Measurements from ENCODE around the gene RCL1. TPM values are rescaled to one million over a fixed set of nuclear protein-coding genes. Genes with fewer than 3 reads are reported as not detected.

Gene RCL1
- polyA plus RNA-seq, 1 experiment = 5.1 TPM

DNA sequence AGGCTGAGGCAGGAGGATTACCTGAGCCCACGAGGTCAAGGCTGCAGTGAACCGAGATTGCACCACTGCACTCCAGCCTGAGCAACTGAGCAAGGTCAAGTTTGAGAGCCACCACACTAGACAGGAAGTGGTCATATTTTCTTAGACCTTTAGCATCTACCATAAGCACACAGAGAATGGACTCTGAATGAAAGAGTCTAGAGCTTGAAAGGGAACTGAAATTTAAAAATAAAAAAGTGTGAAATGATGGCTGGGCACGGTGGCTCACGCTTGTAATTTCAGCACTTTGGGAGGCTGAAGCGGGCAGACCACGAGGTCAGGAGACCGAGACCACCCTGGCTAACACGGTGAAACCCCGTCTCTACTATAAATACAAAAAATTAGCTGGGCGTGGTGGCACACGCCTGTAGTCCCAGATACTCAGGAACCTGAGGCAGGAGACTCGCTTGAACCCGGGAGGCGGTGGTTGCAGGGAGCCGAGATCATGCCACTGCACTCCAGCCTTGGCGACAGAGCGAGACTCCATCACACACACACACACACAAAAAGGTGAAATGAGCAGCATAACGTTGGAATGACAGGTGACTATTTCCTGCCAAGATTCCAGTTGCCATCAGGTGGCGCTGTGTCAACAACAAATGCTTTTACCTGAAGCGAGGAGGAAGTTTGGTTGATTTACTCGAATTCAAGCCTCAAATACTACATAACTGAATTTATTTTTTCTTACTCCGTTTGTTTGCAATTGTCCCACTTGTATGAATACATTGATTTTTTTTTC lies 30.4 kb upstream of the RCL1 start:
- DNase-seq (ENCODE audit: low read depth) = no peak
- Histone ChIP-seq H3K27me3 (ENCODE audit: control insufficient read depth, insufficient read depth, low read length) (no peaks in the 10 kb centered on the region), H3K4me3 (ENCODE audit: low read depth, low read length) (no peak overlapping the region), H3K36me3 (ENCODE audit: control insufficient read depth, insufficient read depth, low read length) (no peaks in the 10 kb centered on the region)
- CTCF ChIA-PET = interaction anchor here (0.6 to 8.5 kb wide), 21 partner anchors 8 to 1307 kb away, joined by 3 to 154 read pairs (median 5); partner anchors contain the start of genes JAK2 and RCL1
- POLR2A ChIA-PET = no interaction called here
- peak; percentile 74 for TF ChIP-seq CTCF (IDR thresholded peaks at IDR 0.05; ENCODE audit: insufficient read depth, low read depth, low read length)

- no peak for TF ChIP-seq CTCF (IDR thresholded peaks at IDR 0.05; ENCODE audit: insufficient read depth, low read depth, low read length)
- ChIA-PET POLR2A (no interaction called here), CTCF (interaction anchor here (0.6 to 8.5 kb wide), 23 partner anchors 9 to 1479 kb away, joined by 3 to 154 read pairs (median 4); partner anchors contain the start of genes JAK2 and RCL1)
- Histone ChIP-seq H3K27me3 (ENCODE audit: control insufficient read depth, insufficient read depth, low read length) (no peaks in the 10 kb centered on the region), H3K36me3 (ENCODE audit: control insufficient read depth, insufficient read depth, low read length) (no peaks in the 10 kb centered on the region), H3K4me3 (ENCODE audit: low read depth, low read length) (no peak overlapping the region)
- DNase-seq (ENCODE audit: low read depth) = no peak
Measured at GRCh38 chr9:4762886-4763541, 29.7 kb upstream of the RCL1 start.

DNA sequence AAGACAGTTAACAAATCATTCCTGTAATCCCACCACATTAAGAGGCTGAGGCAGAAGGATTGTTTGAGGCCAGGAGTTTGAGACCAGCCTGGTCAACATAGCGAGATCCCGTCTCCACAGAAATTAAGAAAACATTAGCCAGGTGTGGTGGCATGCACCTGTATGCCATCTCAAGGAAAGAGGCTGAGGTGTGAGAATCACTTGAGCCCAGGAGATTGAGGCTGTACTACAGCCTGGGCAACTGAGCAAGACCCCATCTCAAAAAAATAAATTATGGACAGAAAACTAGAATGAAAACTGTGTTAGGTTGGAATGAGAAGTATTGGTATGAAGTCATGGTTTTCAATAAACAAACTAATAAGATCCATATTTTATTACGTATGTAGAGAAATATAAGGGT lies 28.7 kb upstream of the RCL1 start:
- POLR2A ChIA-PET = no interaction called here
- H3K27me3 ChIP-seq (ENCODE audit: control insufficient read depth, insufficient read depth, low read length) = no peaks in the 10 kb centered on the region
- no peak overlapping the region for H3K4me3 ChIP-seq (ENCODE audit: low read depth, low read length)
- no peaks in the 10 kb centered on the region for H3K36me3 ChIP-seq (ENCODE audit: control insufficient read depth, insufficient read depth, low read length)
- CTCF ChIA-PET = interaction anchor here (1.0 to 8.5 kb wide), 5 partner anchors 13 to 836 kb away, joined by 3 to 154 read pairs (median 40); partner anchors contain the start of gene JAK2
- TF ChIP-seq CTCF (IDR thresholded peaks at IDR 0.05; ENCODE audit: insufficient read depth, low read depth, low read length) = no peak
- no peak for DNase-seq (ENCODE audit: low read depth)

GRCh38 chr9:4768681-4769080 lies 24.1 kb upstream of the RCL1 start:
- H3K36me3 ChIP-seq (ENCODE audit: control insufficient read depth, insufficient read depth, low read length) = no peaks in the 10 kb centered on the region
- TF ChIP-seq CTCF (IDR thresholded peaks at IDR 0.05; ENCODE audit: insufficient read depth, low read depth, low read length) = no peak
- H3K27me3 ChIP-seq (ENCODE audit: control insufficient read depth, insufficient read depth, low read length) = no peaks in the 10 kb centered on the region
- CTCF ChIA-PET = interaction anchor here (2.2 to 2.3 kb wide), 2 partner anchors 9 to 218 kb away, joined by 6 to 10 read pairs; no protein-coding TSS in a partner anchor
- no peak for DNase-seq (ENCODE audit: low read depth)
- H3K4me3 ChIP-seq (ENCODE audit: low read depth, low read length) = no peak overlapping the region
- POLR2A ChIA-PET = no interaction called here
